ENCODE measurements around the gene IGF1.
"Not testable (repeated sequence)": the region's sequence is repeated elsewhere in the genome, so short reads cannot be mapped to it uniquely, and the experiment has no call there.

Gene IGF1

GRCh38 chr12:102452605-102453004 lies 27.8 kb downstream of the IGF1 start:
- Histone ChIP-seq H3K9ac (ENCODE audit: low read depth, low read length, poor library complexity, severe bottlenecking) (no peak overlapping the region), H3K9me3 (ENCODE audit: insufficient read depth, low read depth, low read length) (no peaks in the 10 kb centered on the region), H3K27me3 (ENCODE audit: insufficient read depth, low read length, poor library complexity, severe bottlenecking) (no peaks in the 10 kb centered on the region), H4K20me1 (ENCODE audit: insufficient read depth, low read length, poor library complexity, severe bottlenecking) (no peaks in the 10 kb centered on the region), H3F3A (ENCODE audit: low read depth) (no peaks in the 10 kb centered on the region), H3K9me2 (replicated peaks; ENCODE audit: low read depth, low read length) (no peaks in the 10 kb centered on the region), H3K36me3 (ENCODE audit: insufficient read depth, low read length) (no peaks in the 10 kb centered on the region), H2AFZ (ENCODE audit: low read length) (no peak overlapping the region), H3K4me3 (ENCODE audit: low read length, poor library complexity, severe bottlenecking) (no peak overlapping the region), H3K79me2 (ENCODE audit: insufficient read depth, low read length) (no peaks in the 10 kb centered on the region), H3K4me1 (ENCODE audit: insufficient read depth, low read length, poor library complexity, severe bottlenecking) (no peaks in the 10 kb centered on the region), H3K4me2 (ENCODE audit: low read depth, low read length, poor library complexity, severe bottlenecking) (no peak overlapping the region)
- TF ChIP-seq CTCF (conservative IDR thresholded peaks at IDR 0.05; ENCODE audit: low read length): no peak
- no peak for TF ChIP-seq EZH2phosphoT487 (IDR thresholded peaks at IDR 0.05; ENCODE audit: borderline replicate concordance)

DNA sequence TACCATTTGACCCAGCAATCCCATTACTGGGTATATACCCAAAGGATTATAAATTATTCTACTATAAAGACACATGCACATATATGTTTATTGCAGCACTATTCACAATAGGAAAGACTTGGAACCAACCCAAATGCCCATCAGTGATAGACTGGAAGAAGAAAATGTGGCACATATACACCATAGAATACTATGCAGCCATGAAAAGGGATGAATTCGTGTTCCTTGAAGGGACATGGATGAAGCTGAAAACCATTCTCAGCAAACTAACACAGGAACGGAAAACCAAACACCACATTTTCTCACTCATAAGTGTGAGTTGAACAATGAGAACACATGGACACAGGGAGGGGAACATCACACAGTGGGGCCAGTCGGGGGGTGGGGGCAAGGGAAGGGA lies 31.3 kb downstream of the IGF1 start:
- not testable (repeated sequence) for H3K4me2 ChIP-seq (ENCODE audit: low read depth, low read length, poor library complexity, severe bottlenecking)

DNA sequence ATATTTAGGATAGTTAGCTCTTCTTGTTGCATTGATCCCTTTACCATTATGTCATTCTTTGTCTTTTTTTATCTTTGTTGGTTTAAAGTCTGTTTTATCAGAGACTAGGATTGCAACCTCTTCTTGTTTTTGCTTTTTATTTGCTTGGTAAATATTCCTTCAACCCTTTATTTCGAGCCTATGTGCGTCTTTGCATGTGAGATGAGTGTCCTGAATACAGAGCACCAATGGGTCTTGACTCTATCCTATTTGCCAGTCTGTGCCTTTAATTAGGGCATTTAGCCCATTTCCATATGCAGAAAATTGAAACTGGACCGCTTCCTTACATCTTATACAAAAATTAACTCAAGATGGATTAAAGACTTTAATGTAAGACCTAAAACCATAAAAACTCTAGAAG lies 32.9 kb downstream of the IGF1 start:
- H3K36me3 ChIP-seq (ENCODE audit: insufficient read depth, low read length); H3K9ac ChIP-seq (ENCODE audit: low read depth, low read length, poor library complexity, severe bottlenecking); H3K4me1 ChIP-seq (ENCODE audit: insufficient read depth, low read length, poor library complexity, severe bottlenecking); H3K27me3 ChIP-seq (ENCODE audit: insufficient read depth, low read length, poor library complexity, severe bottlenecking); H3K4me3 ChIP-seq (ENCODE audit: low read length, poor library complexity, severe bottlenecking); H3K4me2 ChIP-seq (ENCODE audit: low read depth, low read length, poor library complexity, severe bottlenecking); H3F3A ChIP-seq (ENCODE audit: low read depth); H4K20me1 ChIP-seq (ENCODE audit: insufficient read depth, low read length, poor library complexity, severe bottlenecking); H2AFZ ChIP-seq (ENCODE audit: low read length); H3K79me2 ChIP-seq (ENCODE audit: insufficient read depth, low read length); H3K9me3 ChIP-seq (ENCODE audit: insufficient read depth, low read depth, low read length); H3K9me2 ChIP-seq (replicated peaks; ENCODE audit: low read depth, low read length): not testable (repeated sequence)

More for the DNA sequence above, 31.3 kb downstream of the IGF1 start:
- H2AFZ ChIP-seq (ENCODE audit: low read length); H3K4me3 ChIP-seq (ENCODE audit: low read length, poor library complexity, severe bottlenecking); H3K9ac ChIP-seq (ENCODE audit: low read depth, low read length, poor library complexity, severe bottlenecking); H3K4me1 ChIP-seq (ENCODE audit: insufficient read depth, low read length, poor library complexity, severe bottlenecking); H3K27me3 ChIP-seq (ENCODE audit: insufficient read depth, low read length, poor library complexity, severe bottlenecking); H3K36me3 ChIP-seq (ENCODE audit: insufficient read depth, low read length); H3K79me2 ChIP-seq (ENCODE audit: insufficient read depth, low read length); H4K20me1 ChIP-seq (ENCODE audit: insufficient read depth, low read length, poor library complexity, severe bottlenecking); H3K9me3 ChIP-seq (ENCODE audit: insufficient read depth, low read depth, low read length); H3K9me2 ChIP-seq (replicated peaks; ENCODE audit: low read depth, low read length); H3F3A ChIP-seq (ENCODE audit: low read depth): not testable (repeated sequence)

DNA sequence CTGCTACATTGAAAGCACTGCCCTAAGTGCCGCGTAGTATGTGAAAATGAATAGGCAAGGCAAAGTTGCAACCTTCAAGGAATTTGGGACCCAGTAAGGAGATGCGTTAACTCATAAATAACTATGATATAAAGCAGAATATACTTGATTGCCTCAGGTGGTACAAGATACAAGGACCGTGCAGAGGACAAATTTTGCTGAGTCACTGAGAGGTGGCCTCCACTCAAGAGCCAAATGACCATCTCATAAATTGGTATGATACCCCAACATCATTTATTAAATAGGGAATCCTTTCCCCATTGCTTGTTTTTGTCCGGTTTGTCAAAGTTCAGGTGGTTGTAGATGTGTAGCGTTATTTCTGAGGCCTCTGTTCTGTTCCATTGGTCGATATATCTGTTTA lies 35.7 kb downstream of the IGF1 start:
- no peak overlapping the region for H3K4me3 ChIP-seq (ENCODE audit: low read length, poor library complexity, severe bottlenecking)
- no peaks in the 10 kb centered on the region for H3K36me3 ChIP-seq (ENCODE audit: insufficient read depth, low read length)
- H3K4me1 ChIP-seq (ENCODE audit: insufficient read depth, low read length, poor library complexity, severe bottlenecking): no peaks in the 10 kb centered on the region
- no peaks in the 10 kb centered on the region for H4K20me1 ChIP-seq (ENCODE audit: insufficient read depth, low read length, poor library complexity, severe bottlenecking)
- no peak overlapping the region for H2AFZ ChIP-seq (ENCODE audit: low read length)
- H3K27me3 ChIP-seq (ENCODE audit: insufficient read depth, low read length, poor library complexity, severe bottlenecking): no peaks in the 10 kb centered on the region
- no peak overlapping the region for H3K9ac ChIP-seq (ENCODE audit: low read depth, low read length, poor library complexity, severe bottlenecking)
- no peaks in the 10 kb centered on the region for H3K9me2 ChIP-seq (replicated peaks; ENCODE audit: low read depth, low read length)
- H3K79me2 ChIP-seq (ENCODE audit: insufficient read depth, low read length): no peaks in the 10 kb centered on the region
- no peaks in the 10 kb centered on the region for H3K9me3 ChIP-seq (ENCODE audit: insufficient read depth, low read depth, low read length)
- TF ChIP-seq EZH2phosphoT487 (IDR thresholded peaks at IDR 0.05; ENCODE audit: borderline replicate concordance) (no peak), CTCF (conservative IDR thresholded peaks at IDR 0.05; ENCODE audit: low read length) (no peak)
- H3F3A ChIP-seq (ENCODE audit: low read depth): no peaks in the 10 kb centered on the region
- no peak overlapping the region for H3K4me2 ChIP-seq (ENCODE audit: low read depth, low read length, poor library complexity, severe bottlenecking)
